Fibroblast of skin of left biceps (primary cell): ENCODE data around the gene PSMA2.
"Not testable (repeated sequence)": the region's sequence is repeated elsewhere in the genome, so short reads cannot be mapped to it uniquely, and the experiment has no call there.

Experiments used
- DNase-seq, 2 experiments: peaks; one replicate each; pipeline ENCODE4 v3.0.0-alpha.2; 2013; ENCODE audit warnings: low read depth in 2 of 2

Gene PSMA2

DNA sequence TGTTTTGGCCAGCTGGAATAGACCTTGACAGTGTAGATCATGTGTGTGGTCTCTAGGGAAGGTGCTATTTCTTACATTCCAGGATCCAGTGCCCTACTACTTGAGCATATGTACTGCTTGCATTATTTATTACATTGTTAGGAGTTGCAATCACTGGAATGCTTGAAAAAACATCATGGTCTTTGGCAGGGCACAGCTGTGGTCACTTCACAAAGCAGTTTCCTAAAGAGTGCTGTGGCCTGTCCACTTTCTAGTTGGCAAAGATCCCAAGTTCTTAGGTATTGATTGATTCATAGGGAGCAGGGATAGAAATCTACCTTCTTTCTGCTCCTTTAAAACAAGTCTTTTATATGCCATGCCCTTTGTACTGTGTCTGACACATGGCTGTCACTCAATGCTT is 24.7 kb downstream of the PSMA2 start:
- DNase-seq = no peak

DNA sequence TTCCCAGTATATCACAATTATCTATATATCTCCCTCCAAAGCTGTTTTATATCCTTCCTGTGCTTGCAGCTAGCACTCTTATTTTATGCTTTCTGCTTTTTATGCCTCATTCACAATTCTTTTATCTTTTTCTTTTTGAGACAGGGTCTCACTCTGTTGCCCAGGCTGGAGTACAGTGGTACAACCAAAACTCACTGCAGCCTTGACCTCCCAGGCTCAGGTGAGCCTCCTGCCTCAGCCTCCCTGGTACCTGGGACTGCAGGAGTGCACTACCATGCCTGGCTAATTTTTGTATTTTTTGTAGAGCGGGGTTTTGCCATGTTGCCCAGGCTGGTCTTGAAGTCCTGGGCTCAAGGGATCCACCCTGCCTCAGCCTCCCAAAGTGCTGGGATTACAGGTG is 25.8 kb downstream of the PSMA2 start:
- DNase-seq = no peak

DNA sequence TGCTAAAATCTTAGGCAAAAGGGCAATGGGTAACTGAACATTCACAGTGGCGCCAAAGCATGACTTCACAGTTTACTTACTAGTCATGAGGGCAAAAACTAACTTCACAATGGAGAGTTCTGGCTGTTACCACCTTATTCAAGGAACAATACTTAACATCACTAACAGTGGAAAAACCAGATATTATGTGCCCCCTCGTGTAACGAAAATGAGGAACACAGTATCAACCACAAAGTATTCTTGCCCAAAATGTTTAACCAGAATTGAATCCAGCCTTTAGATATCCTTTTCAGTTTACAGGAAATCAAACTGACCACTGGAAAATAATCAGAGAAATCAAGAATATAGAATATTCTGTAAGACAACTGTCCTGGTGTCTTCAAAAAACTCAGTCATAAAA is 29.6 kb downstream of the PSMA2 start:
- DNase-seq = no peak

- DNase-seq = no peak
These were observed 31.1 kb downstream of the PSMA2 start for GRCh38 chr7:42900842-42901241.

DNA sequence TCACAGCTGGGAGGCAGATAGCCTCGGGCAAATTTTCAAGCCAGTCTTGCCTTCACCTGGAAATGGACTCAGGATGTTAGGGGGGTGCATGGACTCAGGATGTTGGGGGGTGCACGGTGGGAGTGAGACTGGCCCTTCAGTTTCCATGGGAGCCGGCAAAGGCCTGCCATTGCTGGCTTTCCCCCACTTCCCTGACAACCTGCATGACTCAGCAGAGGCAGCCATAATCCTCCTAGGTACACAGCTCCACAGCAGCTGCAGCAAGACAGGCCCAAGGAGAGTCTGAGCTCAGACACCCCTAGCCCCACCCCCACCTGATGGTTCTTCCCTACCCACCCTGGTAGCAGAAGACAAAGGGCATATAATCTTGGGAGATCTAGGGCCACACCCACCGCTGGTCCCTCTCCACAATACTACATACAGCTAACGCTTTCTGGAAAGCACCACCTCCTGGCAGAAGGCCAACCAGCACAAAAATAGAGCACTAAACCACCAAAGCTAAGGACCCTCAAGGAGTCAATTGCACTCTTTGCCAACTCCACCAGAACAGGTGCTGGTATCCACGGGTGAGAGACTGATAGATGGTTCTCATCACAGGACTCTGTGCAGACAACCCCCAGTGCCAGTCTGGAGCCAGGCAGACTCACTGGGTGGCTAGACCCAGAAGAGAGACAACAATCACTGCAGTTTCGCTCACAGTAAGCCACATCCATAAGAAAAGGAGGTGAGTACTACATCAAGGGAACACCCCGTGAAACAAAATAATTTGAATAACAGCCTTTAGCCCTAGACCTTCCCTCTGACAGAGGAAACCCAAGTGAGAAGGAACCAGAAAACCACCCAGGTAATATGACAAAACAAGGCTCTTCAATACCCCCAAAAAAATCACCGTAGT is 38.4 kb downstream of the PSMA2 start:
- no peak for DNase-seq

GRCh38 chr7:42886893-42887505 is 45.0 kb downstream of the PSMA2 start:
- DNase-seq = no peak

DNA sequence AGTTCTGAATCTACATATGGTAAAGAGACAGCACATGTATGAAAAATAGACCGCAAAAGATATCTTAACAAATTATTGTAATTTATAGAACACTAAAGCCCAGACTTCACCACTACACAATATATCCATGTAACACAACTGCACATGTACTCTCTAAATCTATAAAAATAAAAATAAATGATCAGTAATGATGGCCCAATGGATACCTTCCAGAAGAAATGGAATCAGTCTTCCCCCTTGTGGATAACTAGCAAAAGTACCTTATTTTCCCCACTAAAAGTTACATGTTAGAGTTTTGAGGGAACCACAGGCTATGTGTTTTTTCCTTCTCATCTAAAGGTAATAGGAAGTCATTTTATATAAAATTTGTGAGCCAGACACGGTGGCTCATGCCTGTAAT is 45.8 kb downstream of the PSMA2 start:
- DNase-seq = no peak

- not testable (repeated sequence) for DNase-seq
These were observed 46.8 kb downstream of the PSMA2 start for GRCh38 chr7:42885183-42885582.

- no peak for DNase-seq
These were observed 48.0 kb downstream of the PSMA2 start for GRCh38 chr7:42883950-42884349.

- DNase-seq = no peak
These were observed 51.6 kb downstream of the PSMA2 start for GRCh38 chr7:42880392-42880791.

GRCh38 chr7:42878303-42878702 is 53.7 kb downstream of the PSMA2 start:
- DNase-seq = no peak

DNA sequence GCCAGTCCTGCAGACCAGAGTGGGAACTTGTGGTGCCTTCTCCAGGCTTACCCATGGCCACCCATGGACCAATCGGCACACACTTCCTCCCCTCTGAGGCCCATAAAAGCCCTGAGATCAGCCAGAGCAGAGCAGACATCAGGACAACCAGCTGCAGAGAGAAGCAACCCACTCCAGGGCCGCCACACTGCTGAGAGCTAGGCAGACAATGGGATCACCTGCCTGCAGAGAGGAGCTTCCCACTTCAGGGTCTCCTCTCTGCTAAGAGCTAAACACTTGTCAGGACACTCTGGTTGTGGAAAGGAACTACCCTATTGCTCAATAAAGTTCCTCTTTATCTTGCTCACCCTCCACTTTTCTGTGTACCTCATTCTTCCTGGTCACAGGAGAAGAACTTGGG is 54.1 kb downstream of the PSMA2 start:
- no peak for DNase-seq

DNA sequence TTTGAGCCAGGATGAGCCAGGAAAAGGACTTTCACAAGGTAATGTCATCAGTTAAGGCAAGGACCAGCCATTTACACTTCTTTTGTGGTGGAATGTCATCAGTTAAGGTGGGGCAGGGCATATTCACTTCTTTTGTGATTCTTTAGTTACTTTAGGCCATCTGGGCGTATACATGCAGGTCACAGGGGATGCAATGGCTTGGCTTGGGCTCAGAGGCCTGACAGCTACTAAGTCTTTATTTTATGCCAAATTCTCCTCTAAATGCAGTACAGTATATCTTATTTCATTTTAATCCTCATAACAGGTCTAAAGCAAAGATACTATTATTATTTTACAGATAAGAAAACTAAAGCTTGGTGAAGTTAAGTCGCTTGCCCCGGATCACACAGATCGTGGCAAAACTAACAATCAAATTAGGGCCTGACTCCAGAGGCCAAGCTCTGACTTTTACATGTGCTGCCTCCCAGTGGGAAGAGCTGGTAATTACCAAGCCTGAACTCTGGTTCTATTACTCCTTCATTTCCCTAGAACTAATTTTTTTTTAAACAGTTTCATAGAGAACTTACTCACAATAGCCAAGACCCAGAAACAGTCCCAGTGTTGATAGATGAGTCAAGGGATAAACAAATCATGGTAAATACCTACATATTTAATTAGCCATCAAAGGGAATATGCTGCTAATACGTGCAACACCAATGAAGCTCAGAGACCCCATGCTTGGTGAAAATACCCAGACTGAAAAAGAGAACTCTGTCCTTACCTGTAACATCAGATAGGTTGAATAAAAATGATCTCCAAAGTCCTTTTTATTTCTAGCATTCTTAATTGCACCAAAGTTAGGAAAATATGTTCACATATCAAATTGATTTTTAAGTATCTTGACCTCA is 55.5 kb downstream of the PSMA2 start:
- DNase-seq = no peak

GRCh38 chr7:42869131-42870020 is 62.6 kb downstream of the PSMA2 start:
- no peak for DNase-seq

DNA sequence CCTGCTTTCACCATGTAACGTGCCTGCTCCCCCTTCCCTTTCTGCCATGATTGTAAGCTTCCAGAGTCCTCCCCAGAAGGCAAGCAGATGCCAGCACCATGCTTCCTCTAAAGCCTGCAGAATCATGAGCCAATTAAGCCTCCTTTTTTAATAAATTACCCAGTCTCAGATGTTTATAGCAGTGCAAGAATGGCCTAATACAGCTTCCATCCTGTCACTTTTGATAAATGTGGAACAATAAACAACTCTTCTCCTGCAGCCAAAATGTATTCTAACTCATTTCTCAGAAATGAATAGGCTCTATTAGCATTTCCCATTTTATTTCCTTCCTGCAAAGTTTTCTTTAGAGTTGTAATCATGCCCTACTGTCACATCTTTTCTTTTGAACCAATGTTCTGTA is 63.5 kb downstream of the PSMA2 start:
- no peak for DNase-seq
